ENCODE measurements around the gene FRYL.

Gene FRYL

DNA sequence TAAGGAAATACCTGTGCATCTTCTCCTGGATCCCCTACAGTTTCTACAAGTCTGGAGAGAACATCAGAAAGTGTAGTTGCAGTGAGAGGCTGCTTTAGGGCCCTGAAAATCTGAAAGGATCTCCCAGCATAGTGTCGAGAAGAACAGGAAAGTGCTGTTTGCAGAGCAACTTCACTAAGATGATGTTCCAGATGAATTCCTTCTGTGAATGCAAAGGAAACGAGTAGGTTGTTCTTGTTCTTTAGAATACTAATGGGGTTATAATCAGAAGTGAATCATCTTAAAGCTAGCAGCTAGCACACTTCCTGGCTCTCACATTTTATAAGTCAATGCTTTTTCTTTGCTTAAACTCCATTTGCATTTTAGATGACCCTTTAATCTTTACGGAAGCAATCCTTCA is 236.3 kb downstream of the FRYL start:
- no peak for DNase-seq

DNA sequence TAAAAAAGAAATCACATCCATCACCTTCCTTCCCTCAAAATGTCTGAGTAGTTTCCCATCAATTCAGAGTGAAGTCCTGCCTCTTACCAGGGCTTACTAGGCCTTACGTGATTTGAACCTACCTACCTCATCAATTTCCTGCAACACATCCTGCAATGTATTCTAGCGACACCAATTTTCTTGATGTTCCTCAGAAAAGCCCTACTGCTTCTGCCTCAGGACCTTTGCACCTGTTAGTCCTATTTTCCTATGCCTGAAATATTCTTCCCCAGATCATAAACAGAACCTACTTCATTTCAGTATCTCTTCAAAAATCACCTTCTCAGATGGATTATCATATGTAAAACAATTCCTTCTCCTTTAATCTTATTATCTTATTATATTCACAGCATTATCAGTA is 237.2 kb downstream of the FRYL start:
- no peak for DNase-seq

DNA sequence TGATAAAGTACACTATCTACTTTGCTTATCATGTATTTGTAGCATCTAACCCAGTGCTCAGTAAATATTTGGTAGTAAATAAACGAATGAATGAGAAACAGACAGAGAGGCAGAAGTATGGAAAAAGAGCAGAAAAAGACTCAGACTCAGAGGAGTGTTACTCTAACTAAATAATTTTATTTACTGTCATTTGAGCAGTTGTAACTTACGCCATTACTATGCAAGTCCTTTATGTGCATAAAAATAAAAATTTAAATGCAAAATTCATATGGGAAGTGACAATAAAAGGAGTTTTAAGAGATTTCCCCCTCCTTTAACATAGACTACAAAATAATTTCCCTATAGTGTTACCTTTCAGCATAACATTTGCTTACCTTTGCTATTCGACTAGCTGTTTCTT is 240.5 kb downstream of the FRYL start:
- no peak for DNase-seq

DNA sequence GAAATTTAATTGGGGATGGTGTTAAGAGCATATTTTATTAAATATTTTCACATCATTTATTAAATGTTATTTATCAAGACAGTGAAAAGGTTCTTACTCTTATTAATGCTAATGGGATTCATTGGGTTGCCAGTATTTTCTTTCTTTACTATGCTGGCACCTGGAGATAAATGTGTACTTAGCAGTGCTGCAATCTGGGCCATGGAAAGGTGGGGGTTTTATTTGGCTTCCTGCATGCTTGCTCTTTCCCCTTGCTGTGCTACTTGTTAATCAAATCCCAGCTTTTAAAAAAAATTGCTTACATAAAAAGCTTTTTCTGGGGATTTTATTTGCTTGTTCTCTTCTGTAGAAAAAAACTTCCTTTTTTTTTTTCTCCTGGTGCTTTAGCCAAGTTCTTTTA is 241.7 kb downstream of the FRYL start:
- DNase-seq: no peak

DNA sequence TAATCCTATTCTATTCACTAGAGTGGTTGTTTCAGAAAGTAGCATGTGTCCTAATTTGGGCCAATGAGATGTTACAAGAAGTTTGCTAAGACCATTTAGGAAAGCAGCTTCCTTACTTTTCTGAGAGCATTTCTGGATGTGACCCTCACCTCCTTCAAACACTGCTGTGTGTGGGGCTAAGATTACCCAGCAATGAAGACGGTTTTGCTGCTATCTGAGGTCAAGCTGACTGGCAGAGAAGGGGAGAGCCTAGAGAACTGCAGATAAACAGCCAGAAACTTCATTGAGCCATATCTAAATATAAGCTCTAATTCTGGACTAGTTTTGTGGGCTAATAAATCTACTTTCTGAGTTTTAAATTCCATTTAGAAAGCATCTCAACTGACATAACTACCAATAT is 253.7 kb downstream of the FRYL start:
- no peak for DNase-seq

DNA sequence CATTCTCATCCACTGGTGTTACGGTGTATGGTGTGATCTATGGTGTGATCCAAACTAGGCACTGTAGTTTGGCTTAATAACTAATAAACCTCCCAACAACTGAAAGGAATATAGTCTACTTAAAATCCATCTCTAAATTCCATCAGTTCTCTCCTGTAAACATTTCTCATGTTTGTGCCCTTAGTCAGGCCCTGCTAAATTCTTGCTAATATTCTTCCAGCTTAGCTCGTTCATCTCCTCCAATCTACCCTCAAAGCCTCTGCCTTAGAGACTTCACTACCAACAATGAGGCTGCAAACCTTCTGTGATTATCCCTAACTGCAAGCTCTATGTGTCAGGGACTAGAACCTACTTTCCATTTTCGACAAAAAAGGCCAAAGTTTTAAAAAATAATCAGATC is 261.9 kb downstream of the FRYL start:
- no peak for DNase-seq

DNA sequence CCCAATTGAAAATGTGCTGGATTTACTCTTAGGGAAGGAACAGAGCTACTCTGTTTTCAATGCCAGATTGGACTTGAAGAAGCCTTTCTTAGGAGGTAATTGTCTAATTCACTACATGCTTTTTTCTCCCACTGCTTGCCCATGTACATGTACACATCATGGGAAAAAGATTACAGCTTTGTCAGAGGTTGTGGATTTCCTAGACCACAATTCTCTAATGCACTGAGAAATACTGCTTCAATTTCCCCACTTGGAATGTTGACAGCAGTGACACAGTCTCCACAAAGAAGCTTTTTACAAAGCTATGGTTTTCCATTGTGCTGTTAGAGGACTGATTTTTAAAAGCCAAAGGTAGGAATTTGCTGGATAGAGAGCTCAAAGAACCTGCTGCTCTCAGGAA is 270.5 kb downstream of the FRYL start:
- DNase-seq: no peak

DNA sequence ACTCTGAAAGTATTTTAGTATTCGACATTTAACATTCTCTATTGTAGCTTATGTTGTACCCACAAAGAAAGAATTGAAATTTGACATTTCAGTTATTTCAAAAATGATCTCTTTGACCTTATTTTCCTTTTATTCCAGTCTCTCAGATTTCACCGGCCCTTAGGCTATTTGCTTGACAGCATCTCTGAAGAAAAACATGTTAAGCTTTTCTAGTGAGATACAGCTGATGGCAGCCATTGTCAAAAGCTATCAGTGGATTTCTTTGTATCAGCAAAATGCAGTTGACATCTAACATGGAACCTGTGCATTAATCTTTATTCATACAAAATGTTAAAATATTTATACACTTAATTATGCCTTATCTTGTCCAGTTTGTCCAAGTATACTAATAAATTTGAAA is 273.4 kb downstream of the FRYL start:
- DNase-seq: no peak

DNA sequence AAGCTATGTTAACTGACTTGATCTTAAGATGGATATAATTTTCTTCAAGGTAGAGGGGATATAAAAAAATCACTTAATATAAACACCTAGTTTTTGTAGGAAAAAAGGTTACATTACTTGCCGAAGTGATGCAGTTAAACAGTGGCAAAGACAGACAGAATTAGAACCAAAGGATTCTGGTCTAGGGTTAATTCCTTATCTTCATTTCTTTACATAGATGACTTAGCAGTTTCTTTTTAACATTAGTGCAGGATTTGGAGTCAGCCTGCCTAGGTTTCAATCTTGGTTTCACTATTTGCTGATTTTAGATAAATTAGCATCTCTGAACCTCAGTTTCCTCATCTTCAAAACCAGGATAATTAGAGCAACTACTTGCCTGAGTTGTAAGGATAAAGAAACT is 275.7 kb downstream of the FRYL start:
- DNase-seq: no peak

DNA sequence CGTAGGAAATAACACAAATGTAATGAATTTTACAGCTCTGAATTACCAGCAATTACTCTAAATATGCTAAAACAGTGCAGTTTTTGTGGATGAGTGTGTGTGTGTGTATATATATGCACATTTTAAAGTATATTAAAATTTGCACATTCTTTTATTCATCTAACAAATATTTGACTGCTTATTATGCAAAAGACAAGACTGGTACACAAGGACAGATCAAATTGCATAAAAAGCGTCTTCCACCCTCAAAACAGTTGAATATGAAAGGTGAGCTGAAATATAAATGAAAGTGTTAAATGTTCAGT is 276.1 kb downstream of the FRYL start:
- no peak for DNase-seq

DNA sequence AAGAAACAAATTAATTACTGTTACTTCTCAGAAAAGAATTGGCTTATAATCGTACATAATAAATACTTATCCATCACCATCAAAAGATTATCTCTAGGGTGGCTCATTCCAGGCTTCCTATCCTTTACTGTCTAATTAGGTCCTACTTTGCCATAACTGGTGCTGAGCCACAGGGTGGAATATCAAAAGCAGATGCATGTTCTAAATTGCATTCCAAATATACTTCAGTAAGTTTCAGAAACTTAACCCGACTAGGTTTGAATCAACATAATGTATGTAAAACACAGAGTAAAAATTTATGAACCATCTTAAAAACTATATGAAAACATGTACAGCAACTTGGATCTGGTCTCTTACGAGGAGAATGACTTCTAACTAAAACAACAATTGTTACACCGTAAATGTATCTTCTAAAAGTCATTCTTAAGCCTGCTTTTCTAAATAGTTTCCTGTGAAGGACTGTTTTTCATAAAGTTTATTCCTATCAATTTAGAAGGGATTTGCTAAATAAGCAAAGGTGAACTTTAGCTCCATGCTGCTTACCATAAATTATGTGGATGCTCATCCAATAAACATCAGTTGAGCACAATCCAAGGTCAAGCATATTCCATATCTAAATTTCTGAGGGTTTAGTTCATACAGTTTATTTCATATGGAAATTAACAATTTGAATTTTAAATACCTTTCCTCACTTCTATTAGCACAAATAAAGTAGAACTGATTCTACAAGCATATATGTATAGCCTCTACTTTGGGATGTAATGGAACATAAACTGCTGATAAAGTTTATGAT is 276.6 kb downstream of the FRYL start:
- DNase-seq: no peak

DNA sequence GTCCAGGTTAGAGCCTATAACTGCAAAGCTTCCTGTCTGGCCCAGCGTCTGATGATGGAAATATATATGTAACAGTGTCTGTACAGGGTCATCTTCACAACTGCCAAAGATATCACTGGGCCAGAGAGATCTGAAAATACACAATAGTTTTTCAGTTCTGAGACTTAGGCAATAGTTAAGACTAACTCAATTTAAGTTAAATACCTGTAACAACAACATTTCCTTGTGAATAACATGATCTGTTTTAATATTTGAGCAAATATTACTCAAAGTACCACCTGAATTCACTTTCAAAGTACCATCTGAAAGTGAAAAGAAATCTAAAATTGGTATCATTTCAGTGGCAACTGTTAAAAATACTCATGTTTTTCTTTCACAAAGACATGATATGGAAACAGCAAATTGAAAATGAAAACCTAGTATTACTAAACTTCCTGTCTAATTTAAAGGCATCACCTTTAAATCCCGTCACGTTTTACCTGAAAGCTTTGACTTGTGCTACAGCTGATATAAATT is 280.5 kb downstream of the FRYL start:
- no peak for DNase-seq

DNA sequence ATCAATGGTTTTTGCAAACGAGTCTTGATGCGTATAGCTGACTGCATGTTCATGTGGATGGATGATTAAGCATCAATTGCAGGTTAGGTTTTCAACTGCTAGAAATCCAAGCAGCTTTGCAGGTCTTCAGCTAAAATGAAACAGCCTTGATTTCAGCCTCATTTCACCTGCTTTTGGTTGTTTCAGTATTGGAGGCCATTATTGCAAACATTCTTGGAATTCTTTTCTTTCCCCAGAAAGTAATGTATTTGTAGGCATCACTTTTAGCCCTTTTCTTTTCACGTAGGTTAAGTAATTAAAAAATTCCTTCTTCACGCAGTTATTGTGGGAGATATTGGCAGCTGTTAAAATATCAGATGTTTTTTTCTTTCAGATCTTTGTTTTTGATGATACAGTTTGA is 281.2 kb downstream of the FRYL start:
- DNase-seq: no peak

DNA sequence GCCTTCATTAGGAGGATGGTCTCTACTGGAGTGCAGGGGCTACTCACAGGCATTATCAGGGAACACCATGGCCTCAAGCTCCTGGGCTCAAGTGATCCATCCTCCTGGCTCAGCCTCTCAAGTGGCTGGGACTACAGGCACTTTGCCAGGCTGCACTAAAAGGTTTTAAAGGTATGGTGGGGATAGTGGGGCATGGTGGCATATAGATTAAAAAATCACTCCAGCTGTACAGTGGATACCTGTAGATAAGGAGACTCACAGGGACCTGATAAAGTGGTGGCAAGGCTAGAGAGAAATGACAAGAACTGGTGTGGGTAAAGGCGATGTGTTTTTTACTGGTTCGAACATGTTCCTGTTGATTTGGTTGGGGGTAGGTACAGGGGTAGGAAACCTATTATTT is 284.1 kb downstream of the FRYL start:
- no peak for DNase-seq

DNA sequence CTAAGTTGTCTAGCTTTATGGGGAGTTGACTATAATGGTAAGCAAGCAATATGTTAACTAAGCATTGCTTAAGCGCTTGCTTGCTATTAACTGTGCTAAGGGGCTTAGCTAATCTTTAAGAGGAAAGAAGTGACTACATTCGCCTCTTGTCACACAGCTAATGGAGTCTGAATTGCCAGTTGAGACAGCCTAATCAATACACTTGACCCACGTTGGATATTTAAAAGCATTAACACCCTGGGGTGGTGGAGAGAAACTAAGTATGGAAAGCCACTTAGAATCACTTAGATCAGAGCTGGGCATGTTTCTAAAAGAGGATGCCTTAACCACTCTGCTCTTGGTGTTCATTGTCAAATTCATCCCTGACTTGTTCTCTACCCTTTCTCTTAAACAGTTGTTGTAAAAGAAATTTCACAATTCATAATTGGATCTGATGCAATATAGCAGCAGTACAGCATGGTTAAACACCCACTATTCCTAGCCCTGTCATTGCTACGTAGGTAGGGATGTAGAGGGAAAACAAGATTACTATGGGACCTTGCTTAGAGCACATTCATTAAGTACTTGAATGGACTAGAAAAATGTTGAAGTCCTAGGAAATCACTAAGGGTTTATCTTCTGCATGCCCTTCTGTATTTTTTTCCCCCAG is 286.5 kb downstream of the FRYL start:
- DNase-seq: no peak

DNA sequence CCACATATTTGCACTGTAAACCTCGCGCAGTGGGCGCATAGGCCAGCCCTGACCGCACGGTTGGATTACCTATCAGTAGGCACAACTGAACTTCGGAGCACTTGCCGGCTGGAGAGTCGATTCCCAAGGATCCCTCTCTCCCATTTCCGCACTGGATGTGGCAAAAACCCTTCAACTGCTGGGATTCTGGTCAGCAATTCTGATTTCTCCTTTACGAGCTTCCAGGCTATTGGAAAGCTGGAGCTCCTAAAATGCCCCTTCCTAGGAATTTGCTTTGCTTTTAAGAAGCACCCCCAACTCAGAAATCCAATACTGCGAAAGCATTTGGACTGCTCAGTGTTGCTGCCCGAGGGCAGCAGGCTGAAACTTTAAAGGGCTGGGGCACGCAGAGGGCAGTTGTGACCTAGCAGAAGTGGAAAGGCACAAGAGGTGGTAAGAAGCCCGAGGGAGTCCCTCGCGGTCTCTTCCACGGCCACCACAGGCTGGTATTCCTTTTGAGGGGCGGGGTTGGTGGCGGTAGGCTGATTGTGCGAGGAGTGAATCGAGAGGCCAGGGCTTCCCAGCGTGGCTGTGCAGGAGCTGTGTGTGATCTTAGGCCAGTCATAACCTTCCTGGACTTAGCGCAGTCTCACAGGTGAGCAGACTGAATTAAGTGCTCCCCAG is 288.4 kb downstream of the FRYL start:
- no peak for DNase-seq

DNA sequence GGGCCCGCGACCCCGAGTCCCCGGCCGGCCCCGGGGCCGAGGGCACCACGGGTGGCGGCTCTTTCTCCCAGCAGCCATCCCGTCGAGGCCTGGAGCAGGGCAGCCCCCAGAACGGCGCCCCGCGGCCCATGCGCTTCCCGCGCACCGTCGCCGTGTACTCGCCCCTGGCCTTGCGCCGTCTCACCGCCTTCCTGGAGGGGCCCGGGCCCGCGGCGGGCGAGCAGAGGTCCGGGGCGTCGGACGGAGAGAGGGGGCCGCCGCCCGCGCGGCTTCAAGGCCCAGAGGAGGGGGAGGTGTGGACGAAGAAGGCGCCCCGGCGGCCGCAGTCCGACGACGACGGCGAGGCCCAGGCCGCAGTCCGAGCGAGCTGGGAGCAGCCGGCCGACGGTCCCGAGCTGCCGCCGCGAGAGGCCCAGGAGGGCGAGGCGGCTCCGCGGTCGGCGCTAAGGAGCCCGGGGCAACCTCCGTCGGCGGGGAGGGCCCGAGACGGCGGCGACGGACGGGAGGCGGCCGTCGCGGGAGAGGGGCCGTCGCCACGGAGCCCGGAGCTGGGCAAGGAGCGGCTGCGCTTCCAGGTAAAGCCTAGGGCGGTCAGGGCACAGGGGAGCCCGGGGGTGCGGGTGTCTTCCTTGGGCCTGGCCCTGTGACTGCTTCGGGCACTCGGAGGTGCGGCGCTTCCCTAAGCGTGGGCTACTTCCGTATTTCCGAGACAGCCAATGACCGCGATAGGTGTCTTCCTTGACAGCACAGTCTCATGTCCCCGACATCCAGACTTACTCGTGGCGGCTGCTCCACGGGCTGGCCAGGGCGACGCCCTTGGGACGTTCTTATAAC is 289.2 kb downstream of the FRYL start:
- no peak for DNase-seq

DNA sequence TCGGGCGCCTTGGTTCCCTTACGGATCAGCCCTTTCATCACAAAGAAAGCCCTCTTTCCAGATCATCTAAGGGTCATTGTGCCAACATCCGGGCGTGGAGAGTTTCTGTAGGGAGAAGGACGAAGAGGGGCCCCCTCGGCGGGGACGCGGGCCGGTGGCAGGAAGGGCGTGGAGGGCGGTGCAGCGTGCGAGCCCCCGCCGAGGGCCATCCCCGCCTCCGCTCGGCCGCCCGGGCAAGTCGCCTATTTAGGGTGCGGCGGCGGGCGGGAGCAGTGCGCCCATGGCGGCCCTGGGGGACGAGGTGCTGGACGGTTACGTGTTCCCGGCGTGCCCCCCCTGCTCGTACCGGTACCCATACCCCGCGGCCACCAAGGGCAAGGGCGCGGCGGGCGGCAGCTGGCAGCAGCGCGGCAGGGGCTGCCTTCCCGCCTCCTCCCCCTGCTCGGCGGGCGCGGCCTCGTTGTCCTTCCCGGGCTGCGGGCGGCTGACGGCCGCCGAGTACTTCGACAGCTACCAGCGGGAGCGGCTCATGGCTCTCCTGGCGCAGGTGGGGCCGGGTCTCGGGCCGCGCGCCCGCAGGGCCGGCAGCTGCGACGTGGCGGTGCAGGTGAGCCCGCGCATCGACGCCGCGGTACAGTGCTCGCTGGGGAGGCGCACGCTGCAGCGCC is 289.9 kb downstream of the FRYL start, which contains the start of gene ZAR1:
TSS of gene ZAR1 (plus strand) at position 241 of the 668 bp plus-strand sequence. CDS start at position 281, 40 bp downstream.
- DNase-seq: no peak

DNA sequence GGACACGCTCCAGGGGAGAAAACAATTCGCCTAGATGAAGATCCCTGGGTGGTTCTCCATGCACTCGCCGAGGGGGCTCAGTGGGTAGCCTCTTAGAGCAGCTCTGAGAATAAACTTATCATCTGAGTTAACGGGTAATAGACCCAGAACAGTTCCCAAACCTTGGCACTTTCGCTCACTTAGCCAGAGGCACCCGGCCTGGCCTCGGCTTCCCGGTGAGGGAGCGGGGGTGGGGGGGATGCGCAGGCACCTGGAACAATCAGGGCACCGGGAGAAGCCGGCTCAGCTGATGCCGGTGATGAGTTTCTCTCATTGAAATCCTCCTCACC is 290.4 kb downstream of the FRYL start:
- no peak for DNase-seq

DNA sequence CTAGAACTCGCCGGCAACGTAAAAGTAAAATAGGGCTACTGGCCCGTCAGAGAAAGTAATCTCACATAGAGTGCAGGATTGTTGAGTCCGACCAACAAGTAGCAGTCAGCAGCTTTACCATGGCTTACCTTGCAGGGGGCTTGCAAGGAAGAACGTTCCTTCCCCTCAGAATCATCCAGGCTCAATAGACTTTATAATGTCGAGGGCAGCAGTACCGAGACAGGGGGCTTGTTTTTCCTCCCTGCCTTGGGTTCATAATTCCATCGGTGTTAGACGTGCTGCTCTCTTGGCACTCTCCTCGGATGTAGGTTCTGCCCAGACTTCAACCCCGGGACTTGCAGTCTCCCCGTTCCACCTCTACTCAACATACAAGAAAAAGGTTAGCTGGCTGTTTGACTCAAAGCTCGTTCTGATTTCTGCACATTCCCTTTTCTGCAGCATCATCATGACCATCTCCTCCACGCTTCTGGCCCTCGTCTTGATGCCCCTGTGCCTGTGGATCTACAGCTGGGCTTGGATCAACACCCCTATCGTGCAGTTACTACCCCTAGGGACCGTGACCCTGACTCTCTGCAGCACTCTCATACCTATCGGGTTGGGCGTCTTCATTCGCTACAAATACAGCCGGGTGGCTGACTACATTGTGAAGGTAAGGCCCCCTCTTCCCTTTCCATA is 295.4 kb downstream of the FRYL start:
- no peak for DNase-seq

DNA sequence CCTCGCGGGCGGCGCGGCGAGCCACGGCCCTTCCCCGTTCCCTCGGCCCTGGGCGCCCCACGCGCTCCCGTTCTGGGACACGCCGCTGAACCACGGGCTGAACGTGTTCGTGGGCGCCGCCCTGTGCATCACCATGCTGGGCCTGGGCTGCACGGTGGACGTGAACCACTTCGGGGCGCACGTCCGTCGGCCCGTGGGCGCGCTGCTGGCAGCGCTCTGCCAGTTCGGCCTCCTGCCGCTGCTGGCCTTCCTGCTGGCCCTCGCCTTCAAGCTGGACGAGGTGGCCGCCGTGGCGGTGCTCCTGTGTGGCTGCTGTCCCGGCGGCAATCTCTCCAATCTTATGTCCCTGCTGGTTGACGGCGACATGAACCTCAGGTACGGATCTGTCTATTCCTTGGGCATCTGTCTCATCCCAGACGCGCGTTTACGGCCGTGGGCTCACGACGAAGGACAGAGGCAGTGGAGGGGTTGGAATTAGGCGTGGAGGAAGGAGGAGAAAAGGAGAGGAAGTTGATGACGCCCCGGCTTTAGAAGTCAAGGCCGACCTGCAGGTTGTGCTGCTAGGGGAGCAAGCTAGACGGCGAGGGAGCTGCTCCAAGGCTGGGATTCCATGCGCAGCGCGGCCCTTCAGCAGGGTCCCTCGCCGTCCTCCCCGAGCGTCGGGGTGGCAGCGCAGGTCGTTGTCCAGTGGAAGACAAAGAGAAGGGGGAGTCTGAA is 296.1 kb downstream of the FRYL start:
- no peak for DNase-seq

All from activated naive CD4-positive, alpha-beta T cell treated with Interleukin-2 at 50 U/mL for 16 hours (primary cell).